Neural progenitor cell (in vitro differentiated cells): Measurements from ENCODE around the gene BCAS3. TPM values are rescaled to one million over a fixed set of nuclear protein-coding genes. Genes with fewer than 3 reads are reported as not detected.

ENCODE experiments used
- DNase-seq: peaks from one replicate; pipeline ENCODE4 v3.0.0-alpha.2; 2016; ENCODE audit warnings: low spot score
- H2AFZ ChIP-seq: fragments of 200-600 bp; sonication (generic); replicated peaks from 2 replicates; pipeline ENCODE4 v1.6.1; 2016; ENCODE audit warnings: antibody characterized with exemption
- H3F3A ChIP-seq: fragments of 200-600 bp; sonication (generic); 2 replicates; pipeline ENCODE4 v1.6.1; 2016; ENCODE audit warnings: antibody characterized with exemption, low read depth
- H3K27ac ChIP-seq: fragments of 200-600 bp; sonication (generic); 2 replicates; pipeline ENCODE4 v1.5.1; 2016; ENCODE audit warnings: mild to moderate bottlenecking
- H3K27me3 ChIP-seq: fragments of 200-600 bp; sonication (generic); 2 replicates; pipeline ENCODE4 v1.6.1; 2016; ENCODE audit warnings: mild to moderate bottlenecking, moderate library complexity
- H3K36me3 ChIP-seq: fragments of 200-600 bp; sonication (generic); 2 replicates; pipeline ENCODE4 v1.5.1; 2016
- H3K4me1 ChIP-seq: fragments of 200-600 bp; sonication (generic); 2 replicates; pipeline ENCODE4 v1.6.1; 2016; ENCODE audit warnings: mixed run types
- H3K4me2 ChIP-seq: fragments of 200-600 bp; sonication (generic); 2 replicates; pipeline ENCODE4 v1.6.1; 2016
- H3K4me3 ChIP-seq: fragments of 200-600 bp; sonication (generic); 2 replicates; pipeline ENCODE4 v1.5.1; 2016
- H3K79me2 ChIP-seq: fragments of 200-600 bp; sonication (generic); 2 replicates; pipeline ENCODE4 v1.6.1; 2016; ENCODE audit warnings: low read depth
- H3K9ac ChIP-seq: fragments of 200-600 bp; sonication (generic); 2 replicates; pipeline ENCODE4 v1.6.1; 2016
- H3K9me3 ChIP-seq: fragments of 200-600 bp; sonication (generic); 2 replicates; pipeline ENCODE4 v1.5.1; 2016; ENCODE audit warnings: low read depth
- H4K20me1 ChIP-seq: fragments of 200-600 bp; sonication (generic); 2 replicates; pipeline ENCODE4 v1.6.1; 2016; ENCODE audit warnings: low read depth
- H3K27ac Mint-ChIP-seq: 3 replicates; pipeline ENCODE4 v1.8.0; 2021; ENCODE audit warnings: mixed read lengths
- H3K27me3 Mint-ChIP-seq: 2 replicates; pipeline ENCODE4 v1.8.0; 2022; ENCODE audit warnings: low read depth, mild to moderate bottlenecking, inconsistent platforms, moderate library complexity, mixed read lengths; ENCODE audit not compliant: insufficient read depth
- H3K36me3 Mint-ChIP-seq: 3 replicates; pipeline ENCODE4 v1.8.0; 2021; ENCODE audit warnings: mixed read lengths
- H3K4me1 Mint-ChIP-seq: 3 replicates; pipeline ENCODE4 v1.8.0; 2021; ENCODE audit warnings: mixed read lengths
- H3K4me3 Mint-ChIP-seq: 3 replicates; pipeline ENCODE4 v1.8.0; 2021; ENCODE audit warnings: mild to moderate bottlenecking, moderate library complexity, mixed read lengths
- H3K9me3 Mint-ChIP-seq: 3 replicates; pipeline ENCODE4 v1.8.0; 2020; ENCODE audit warnings: mixed read lengths
- EZH2 ChIP-seq: fragments of 200-600 bp; sonication (generic); IDR thresholded peaks from 2 replicates; pipeline ENCODE4 v1.6.1; 2017; ENCODE audit warnings: antibody characterized with exemption, mild to moderate bottlenecking, moderate library complexity
- EZH2phosphoT487 ChIP-seq: fragments of 200-600 bp; sonication (generic); IDR thresholded peaks from 2 replicates; pipeline ENCODE4 v1.6.1; 2017; ENCODE audit warnings: antibody characterized with exemption
- total RNA-seq: library from RNA; depleted of rRNA; stranded (reverse); fragments of >200 nt; gene quantifications from 2 replicates; pipeline ENCODE4 v1.2.3, GENCODE V29; 2015; ENCODE audit warnings: low replicate concordance
- TF ChIP-seq, protein P1 (sequence below): fragments of 200-600 bp; sonication (generic); IDR thresholded peaks from 2 replicates; pipeline ENCODE4 v1.5.1; 2017; ENCODE audit warnings: antibody characterized with exemption, mild to moderate bottlenecking

Gene BCAS3
- total RNA-seq, 1 donor from 2014 or later: 60.9 TPM

GRCh38 chr17:61211236-61211635, 533.6 kb downstream of the BCAS3 start:
- Mint-ChIP-seq H3K4me3 (no peak overlapping the region), H3K27ac (no peak overlapping the region), H3K9me3 (no peaks in the 10 kb centered on the region), H3K27me3 (no peaks in the 10 kb centered on the region), H3K36me3 (no peaks in the 10 kb centered on the region), H3K4me1 (peaks cover 47% of the 10 kb centered on the region)
- H3K4me3 ChIP-seq: no peak overlapping the region
- DNase-seq: peak; percentile 63
- no peak overlapping the region for H3K9ac ChIP-seq
- no peaks in the 10 kb centered on the region for H3K79me2 ChIP-seq
- H3F3A ChIP-seq: peaks cover 32% of the 10 kb centered on the region
- H3K4me1 ChIP-seq: peaks cover 40% of the 10 kb centered on the region
- H3K9me3 ChIP-seq: no peaks in the 10 kb centered on the region
- no peak overlapping the region for H3K27ac ChIP-seq
- H2AFZ ChIP-seq: no peak overlapping the region
- no peaks in the 10 kb centered on the region for H3K36me3 ChIP-seq
- peak overlapping the region; percentile 55 for H3K4me2 ChIP-seq
- H4K20me1 ChIP-seq: peaks cover 7% of the 10 kb centered on the region
- H3K27me3 ChIP-seq: no peaks in the 10 kb centered on the region
- TF ChIP-seq EZH2phosphoT487 (no peak), EZH2 (no peak)
- TF ChIP-seq, protein P1, sequence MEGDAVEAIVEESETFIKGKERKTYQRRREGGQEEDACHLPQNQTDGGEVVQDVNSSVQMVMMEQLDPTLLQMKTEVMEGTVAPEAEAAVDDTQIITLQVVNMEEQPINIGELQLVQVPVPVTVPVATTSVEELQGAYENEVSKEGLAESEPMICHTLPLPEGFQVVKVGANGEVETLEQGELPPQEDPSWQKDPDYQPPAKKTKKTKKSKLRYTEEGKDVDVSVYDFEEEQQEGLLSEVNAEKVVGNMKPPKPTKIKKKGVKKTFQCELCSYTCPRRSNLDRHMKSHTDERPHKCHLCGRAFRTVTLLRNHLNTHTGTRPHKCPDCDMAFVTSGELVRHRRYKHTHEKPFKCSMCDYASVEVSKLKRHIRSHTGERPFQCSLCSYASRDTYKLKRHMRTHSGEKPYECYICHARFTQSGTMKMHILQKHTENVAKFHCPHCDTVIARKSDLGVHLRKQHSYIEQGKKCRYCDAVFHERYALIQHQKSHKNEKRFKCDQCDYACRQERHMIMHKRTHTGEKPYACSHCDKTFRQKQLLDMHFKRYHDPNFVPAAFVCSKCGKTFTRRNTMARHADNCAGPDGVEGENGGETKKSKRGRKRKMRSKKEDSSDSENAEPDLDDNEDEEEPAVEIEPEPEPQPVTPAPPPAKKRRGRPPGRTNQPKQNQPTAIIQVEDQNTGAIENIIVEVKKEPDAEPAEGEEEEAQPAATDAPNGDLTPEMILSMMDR: no peak

- Histone ChIP-seq H2AFZ (no peak overlapping the region), H3K4me2 (no peak overlapping the region), H3K36me3 (no peaks in the 10 kb centered on the region), H3K9me3 (no peaks in the 10 kb centered on the region), H3K9ac (no peak overlapping the region), H3K27ac (no peak overlapping the region), H4K20me1 (peaks cover 7% of the 10 kb centered on the region), H3K4me3 (no peak overlapping the region), H3K79me2 (no peaks in the 10 kb centered on the region), H3F3A (peaks cover 32% of the 10 kb centered on the region), H3K27me3 (no peaks in the 10 kb centered on the region), H3K4me1 (peaks cover 40% of the 10 kb centered on the region)
- H3K4me3 Mint-ChIP-seq: no peak overlapping the region
- TF ChIP-seq, protein P1: no peak
- peaks cover 46% of the 10 kb centered on the region for H3K4me1 Mint-ChIP-seq
- no peak overlapping the region for H3K27ac Mint-ChIP-seq
- no peaks in the 10 kb centered on the region for H3K27me3 Mint-ChIP-seq
- no peaks in the 10 kb centered on the region for H3K9me3 Mint-ChIP-seq
- no peak for DNase-seq
- no peaks in the 10 kb centered on the region for H3K36me3 Mint-ChIP-seq
Observed at GRCh38 chr17:61212655-61213054, 535.0 kb downstream of the BCAS3 start.

GRCh38 chr17:61214753-61215152, 537.1 kb downstream of the BCAS3 start:
- DNase-seq: no peak
- Mint-ChIP-seq H3K4me1 (peaks cover 26% of the 10 kb centered on the region), H3K4me3 (no peak overlapping the region), H3K9me3 (no peaks in the 10 kb centered on the region), H3K27ac (no peak overlapping the region), H3K36me3 (no peaks in the 10 kb centered on the region), H3K27me3 (no peaks in the 10 kb centered on the region)
- Histone ChIP-seq H3K9me3 (no peaks in the 10 kb centered on the region), H3K9ac (no peak overlapping the region), H3K4me2 (no peak overlapping the region), H3K4me1 (peaks cover 21% of the 10 kb centered on the region), H2AFZ (no peak overlapping the region), H3K36me3 (no peaks in the 10 kb centered on the region), H3K27ac (no peak overlapping the region), H3K27me3 (no peaks in the 10 kb centered on the region), H4K20me1 (peaks cover 7% of the 10 kb centered on the region), H3K79me2 (no peaks in the 10 kb centered on the region), H3F3A (peaks cover 20% of the 10 kb centered on the region), H3K4me3 (no peak overlapping the region)
- TF ChIP-seq EZH2 (no peak), EZH2phosphoT487 (no peak)
- TF ChIP-seq, protein P1: no peak

DNA sequence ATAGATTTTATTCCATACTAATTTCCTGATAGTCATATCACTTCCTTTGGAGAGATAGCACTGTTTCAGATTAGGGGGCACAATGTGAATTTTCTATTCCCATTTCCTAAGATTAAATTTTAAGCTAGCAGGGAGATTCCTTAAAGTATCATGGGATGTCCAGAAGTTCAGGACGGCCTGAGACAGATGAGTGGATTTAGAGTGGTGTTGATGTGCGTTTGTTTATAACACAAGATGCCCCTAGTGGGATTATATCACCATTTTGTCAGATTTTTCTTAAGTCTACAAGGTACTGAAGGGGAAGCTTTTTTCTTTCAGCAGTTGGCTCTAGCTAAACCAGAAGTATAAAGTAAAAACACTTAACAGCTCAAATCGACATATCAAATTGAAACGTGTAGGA, 538.4 kb downstream of the BCAS3 start:
- peaks cover 10% of the 10 kb centered on the region for H3F3A ChIP-seq
- H3K4me3 ChIP-seq: no peak overlapping the region
- H3K27me3 ChIP-seq: no peaks in the 10 kb centered on the region
- H2AFZ ChIP-seq: no peak overlapping the region
- no peaks in the 10 kb centered on the region for H3K36me3 ChIP-seq
- H3K27ac ChIP-seq: no peak overlapping the region
- no peaks in the 10 kb centered on the region for H3K27me3 Mint-ChIP-seq
- H3K4me3 Mint-ChIP-seq: no peak overlapping the region
- no peak overlapping the region for H3K4me2 ChIP-seq
- H3K9me3 Mint-ChIP-seq: no peaks in the 10 kb centered on the region
- no peak overlapping the region for H3K27ac Mint-ChIP-seq
- H3K79me2 ChIP-seq: no peaks in the 10 kb centered on the region
- H3K4me1 Mint-ChIP-seq: peaks cover 13% of the 10 kb centered on the region
- no peaks in the 10 kb centered on the region for H3K36me3 Mint-ChIP-seq
- H3K4me1 ChIP-seq: peaks cover 8% of the 10 kb centered on the region
- DNase-seq: no peak
- H3K9me3 ChIP-seq: no peaks in the 10 kb centered on the region
- H4K20me1 ChIP-seq: peaks cover 7% of the 10 kb centered on the region
- no peak for TF ChIP-seq EZH2
- TF ChIP-seq EZH2phosphoT487: no peak
- TF ChIP-seq, protein P1: no peak
- H3K9ac ChIP-seq: no peak overlapping the region
